GM12874 (cell line): ENCODE measurements around the gene CAPZB.

ENCODE experiments used
- CTCF ChIP-seq: IDR thresholded peaks from 2 replicates; pipeline ENCODE4 v1.5.1; 2011; ENCODE audit warnings: low read depth, mild to moderate bottlenecking, control low read depth, low read length, moderate library complexity; ENCODE audit not compliant: insufficient read depth

CAPZB gene

GRCh38 chr1:19407494-19408096, 77.7 kb downstream of the CAPZB start:
- no peak for TF ChIP-seq CTCF

DNA sequence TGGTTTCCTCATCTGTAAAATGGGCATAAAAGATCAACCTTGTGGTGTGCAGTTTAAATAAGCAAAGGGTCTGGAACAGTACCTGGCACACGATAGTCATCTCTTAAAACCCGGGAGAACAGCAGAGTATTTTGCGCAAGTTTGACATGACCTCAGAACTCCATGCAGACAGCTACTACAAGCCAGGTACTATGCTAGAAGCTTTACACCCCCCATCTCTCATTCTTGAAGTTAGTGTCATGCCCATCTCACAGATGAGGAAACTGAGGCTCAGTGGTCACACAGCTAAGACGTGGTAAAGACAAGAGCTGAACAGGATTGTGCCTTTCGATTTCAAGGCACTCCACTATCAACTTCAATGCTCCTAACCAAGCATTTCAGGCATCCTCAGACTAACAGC, 78.7 kb downstream of the CAPZB start:
- no peak for TF ChIP-seq CTCF

- no peak for TF ChIP-seq CTCF
Observed at GRCh38 chr1:19405761-19406487, 79.4 kb downstream of the CAPZB start.

- no peak for TF ChIP-seq CTCF
Observed at GRCh38 chr1:19405195-19405760, 80.1 kb downstream of the CAPZB start.

GRCh38 chr1:19404748-19405147, 80.6 kb downstream of the CAPZB start:
- TF ChIP-seq CTCF = no peak

- TF ChIP-seq CTCF = no peak
Observed at GRCh38 chr1:19403256-19403655, 82.1 kb downstream of the CAPZB start.

DNA sequence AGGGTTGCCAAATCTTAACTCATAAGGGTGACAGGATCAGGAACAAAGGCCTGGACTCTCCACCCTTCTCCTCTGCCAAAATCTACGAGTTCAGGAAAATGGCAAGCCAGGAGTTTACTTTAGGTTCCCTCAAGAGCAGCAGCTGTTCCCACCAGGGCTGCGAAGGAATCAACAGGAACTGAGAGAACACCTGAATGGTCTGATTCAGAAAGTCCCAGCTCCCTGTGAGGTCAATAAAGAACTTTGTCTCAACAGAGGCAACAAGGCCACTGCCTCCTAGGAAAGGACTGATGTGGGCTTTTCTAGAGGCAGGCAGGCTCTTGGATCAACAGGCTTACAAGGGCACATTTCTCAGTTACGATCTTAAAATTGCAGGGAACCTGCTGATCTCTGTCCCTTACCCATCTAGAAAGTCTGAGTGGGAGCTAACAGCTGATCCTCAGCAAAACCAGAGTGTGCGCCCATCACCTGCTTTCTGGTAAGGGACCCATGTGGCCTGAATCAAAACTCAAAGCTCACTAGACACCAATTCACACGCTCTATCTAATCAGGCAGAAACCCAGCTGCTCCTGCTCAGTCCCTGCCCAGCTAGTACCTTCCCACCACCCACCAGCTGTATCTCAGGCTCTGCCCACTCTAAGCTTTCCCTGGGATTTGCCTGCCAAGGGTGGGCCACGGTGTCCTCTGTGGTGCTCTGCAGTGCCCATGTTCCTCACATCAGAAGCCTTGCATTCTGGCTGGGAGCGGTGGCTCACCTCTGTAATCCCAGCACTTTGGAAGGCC, 83.1 kb downstream of the CAPZB start:
- no peak for TF ChIP-seq CTCF
